ENCODE results near the gene RPS21.

The RPS21 gene

GRCh38 chr20:62428396-62429295 is 41.7 kb downstream of the RPS21 start:
- DNase-seq = no peak

- no peak for DNase-seq
Measured at GRCh38 chr20:62429455-62430310, 42.8 kb downstream of the RPS21 start.

DNA sequence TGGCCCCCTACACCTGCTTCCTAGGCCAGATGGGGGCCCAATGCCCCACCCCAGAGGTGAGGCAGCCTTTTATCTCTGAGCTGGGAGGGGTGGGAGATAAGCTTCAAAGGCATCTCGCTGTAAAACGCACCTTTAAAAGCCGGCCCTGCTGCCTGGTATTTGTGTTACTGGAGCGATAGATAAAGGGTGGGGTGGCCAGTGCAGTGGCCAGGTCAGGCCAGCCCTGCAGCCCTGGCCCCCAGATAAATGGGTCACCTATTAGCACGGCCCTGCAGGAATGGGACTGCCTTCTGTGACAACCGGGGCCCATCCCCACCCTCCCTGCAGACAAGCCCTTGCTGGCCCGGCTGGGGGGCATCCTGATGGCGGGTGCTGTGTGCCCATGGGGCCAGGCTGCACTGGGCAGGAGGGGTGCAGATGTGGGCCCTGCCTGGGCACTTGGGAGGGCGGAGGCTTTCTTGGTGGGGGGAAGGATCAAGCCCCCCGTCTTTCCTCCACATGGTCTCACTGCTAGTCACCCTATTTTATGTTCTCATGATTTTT is 43.5 kb downstream of the RPS21 start:
- DNase-seq = no peak

GRCh38 chr20:62430866-62431447 is 44.1 kb downstream of the RPS21 start:
- DNase-seq = no peak

- no peak for DNase-seq
Measured at GRCh38 chr20:62433658-62434497, 47.0 kb downstream of the RPS21 start.

DNA sequence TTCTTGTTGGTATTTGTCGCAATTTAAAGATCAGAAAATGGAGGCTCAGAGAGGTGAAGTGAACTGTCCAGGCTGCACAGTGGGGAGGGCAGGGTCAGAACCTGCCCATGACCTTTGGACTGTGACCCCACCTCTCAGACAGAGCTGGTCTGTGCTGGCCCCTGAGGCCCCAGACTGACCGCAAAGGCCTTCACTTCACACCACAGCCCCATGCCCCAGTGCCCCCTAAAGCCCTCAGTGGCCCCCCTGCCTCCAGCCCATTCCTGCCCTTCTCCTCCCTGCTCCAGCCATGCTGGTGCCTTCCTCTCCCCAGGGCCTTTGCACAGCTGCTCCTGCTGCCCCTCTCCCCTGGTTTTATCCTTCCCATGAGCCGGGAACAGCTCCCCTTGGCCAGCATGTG is 49.8 kb downstream of the RPS21 start:
- DNase-seq = no peak

GRCh38 chr20:62437496-62437895 is 50.6 kb downstream of the RPS21 start:
- DNase-seq = no peak

GRCh38 chr20:62437927-62438326 is 51.0 kb downstream of the RPS21 start:
- no peak for DNase-seq
